Mesenchymal stem cell (in vitro differentiated cells and primary cell): ENCODE data around the gene TRPC6.
A peak's percentile ranks its signal among the peaks of the same experiment; 100 is the strongest.

Experiments
- DNase-seq: peaks from one replicate; pipeline ENCODE4 v3.0.0-alpha.2; 2013
- H2AFZ ChIP-seq: one replicate; pipeline ENCODE4 v1.6.1; 2013; ENCODE audit warnings: low read depth, mild to moderate bottlenecking, control low read depth, inconsistent platforms, low read length, moderate library complexity
- H2AK5ac ChIP-seq: 2 replicates; pipeline ENCODE4 v1.6.1; 2013; ENCODE audit warnings: low read length, moderate library complexity, mild to moderate bottlenecking, inconsistent platforms; ENCODE audit not compliant: severe bottlenecking
- H2BK120ac ChIP-seq: one replicate; pipeline ENCODE4 v1.6.1; 2013; ENCODE audit warnings: low read depth, mild to moderate bottlenecking, inconsistent platforms, low read length, moderate library complexity
- H2BK12ac ChIP-seq, 2 experiments: one replicate each; pipeline ENCODE4 v1.6.1; 2013; ENCODE audit warnings: inconsistent platforms in 2 of 2, low read length in 2 of 2, mild to moderate bottlenecking in 2 of 2, moderate library complexity in 2 of 2, control low read depth in 1 of 2
- H2BK15ac ChIP-seq: one replicate; pipeline ENCODE4 v1.6.1; 2013; ENCODE audit warnings: mild to moderate bottlenecking, low read depth, inconsistent platforms; ENCODE audit not compliant: poor library complexity, severe bottlenecking
- H2BK5ac ChIP-seq: 2 replicates; pipeline ENCODE4 v1.6.1; 2013; ENCODE audit warnings: low read depth, mild to moderate bottlenecking, low read length, control low read depth, inconsistent platforms; ENCODE audit not compliant: poor library complexity, severe bottlenecking
- H3K14ac ChIP-seq, 2 experiments: one replicate each; pipeline ENCODE4 v1.6.1; 2013; ENCODE audit warnings: inconsistent platforms in 2 of 2, low read length in 2 of 2, control low read depth in 1 of 2, mild to moderate bottlenecking in 1 of 2, moderate library complexity in 1 of 2
- H3K18ac ChIP-seq, 2 experiments: one replicate each; pipeline ENCODE4 v1.6.1; 2013; ENCODE audit warnings: inconsistent platforms in 2 of 2, low read length in 2 of 2, control low read depth in 1 of 2, low read depth in 1 of 2, mild to moderate bottlenecking in 1 of 2
- H3K23ac ChIP-seq, 2 experiments: one replicate each; pipeline ENCODE4 v1.6.1; 2013; ENCODE audit warnings: inconsistent platforms in 2 of 2, low read length in 2 of 2, mild to moderate bottlenecking in 2 of 2, moderate library complexity in 2 of 2, control low read depth in 1 of 2
- H3K27ac ChIP-seq: 2 replicates; pipeline ENCODE4 v1.5.1; 2013; ENCODE audit warnings: mild to moderate bottlenecking, moderate library complexity, low read length, control low read depth, inconsistent platforms; ENCODE audit not compliant: poor library complexity, severe bottlenecking
- H3K27me3 ChIP-seq, 2 experiments: 2 replicates each; pipeline versions ENCODE4 v1.6.1 to v1.7.0; 2013; ENCODE audit warnings: low read length in 2 of 2, mild to moderate bottlenecking in 2 of 2, moderate library complexity in 2 of 2, control low read depth in 1 of 2, inconsistent platforms in 1 of 2; ENCODE audit not compliant: control insufficient read depth in 1 of 2, insufficient read depth in 1 of 2
- H3K36me3 ChIP-seq, 2 experiments: 2 replicates each; pipeline versions ENCODE4 v1.6.1 to v1.7.0; 2013; ENCODE audit warnings: low read length in 2 of 2, control low read depth in 1 of 2, inconsistent platforms in 1 of 2, low read depth in 1 of 2, mild to moderate bottlenecking in 1 of 2; ENCODE audit not compliant: insufficient read depth in 2 of 2, control insufficient read depth in 1 of 2
- H3K4ac ChIP-seq, 2 experiments: one replicate each; pipeline ENCODE4 v1.6.1; 2013; ENCODE audit warnings: inconsistent platforms in 2 of 2, low read length in 2 of 2, mild to moderate bottlenecking in 2 of 2, moderate library complexity in 2 of 2, control low read depth in 1 of 2, low read depth in 1 of 2
- H3K4me1 ChIP-seq: 2 replicates; pipeline ENCODE4 v1.6.1; 2013; ENCODE audit warnings: low read depth, low read length, control low read depth; ENCODE audit not compliant: control insufficient read depth, insufficient read depth
- H3K4me2 ChIP-seq: 2 replicates; pipeline ENCODE4 v1.6.1; 2013; ENCODE audit warnings: low read length, mild to moderate bottlenecking, inconsistent platforms; ENCODE audit not compliant: poor library complexity, severe bottlenecking
- H3K4me3 ChIP-seq, 2 experiments: 2 replicates each; pipeline versions ENCODE4 v1.5.1 to v1.7.0; 2013; ENCODE audit warnings: low read length in 2 of 2, mild to moderate bottlenecking in 2 of 2, control low read depth in 1 of 2, low read depth in 1 of 2; ENCODE audit not compliant: insufficient read depth in 1 of 2
- H3K79me1 ChIP-seq: replicated peaks from 2 replicates; pipeline ENCODE4 v1.6.1; 2013; ENCODE audit warnings: mild to moderate bottlenecking, control low read depth, low read length, inconsistent platforms; ENCODE audit not compliant: poor library complexity, severe bottlenecking
- H3K9ac ChIP-seq: 2 replicates; pipeline ENCODE4 v1.7.0; 2013; ENCODE audit warnings: mild to moderate bottlenecking, low read length, moderate library complexity
- H3K9me3 ChIP-seq: 2 replicates; pipeline ENCODE4 v1.7.0; 2013; ENCODE audit warnings: mild to moderate bottlenecking, low read length; ENCODE audit not compliant: control insufficient read depth
- H4K8ac ChIP-seq: one replicate; pipeline ENCODE4 v1.6.1; 2013; ENCODE audit warnings: inconsistent platforms, mild to moderate bottlenecking, low read length, moderate library complexity
- H4K91ac ChIP-seq: one replicate; pipeline ENCODE4 v1.6.1; 2013; ENCODE audit warnings: mild to moderate bottlenecking, low read length, inconsistent platforms
- WGBS: methylation state at CpG from one replicate; pipeline ENCODE4 v1.1.7; 2013; ENCODE audit warnings: mixed read lengths; 5-methylcytosine and 5-hydroxymethylcytosine counted together

TRPC6 gene

GRCh38 chr11:101482556-101483124 is 101.2 kb downstream of the TRPC6 start:
- H3K27ac ChIP-seq = no peak overlapping the region
- WGBS = 100% methylated on average over 4 of the region's 4 CpGs
- no peak overlapping the region for H3K18ac ChIP-seq
- no peak overlapping the region for H3K14ac ChIP-seq
- no peak overlapping the region for H3K9ac ChIP-seq
- no peaks in the 10 kb centered on the region for H3K36me3 ChIP-seq
- no peak for DNase-seq
- H3K4ac ChIP-seq = no peak overlapping the region
- H3K23ac ChIP-seq = no peak overlapping the region
- H3K79me1 ChIP-seq = no peaks in the 10 kb centered on the region
- H2BK5ac ChIP-seq = no peak overlapping the region
- no peaks in the 10 kb centered on the region for H3K27me3 ChIP-seq
- no peaks in the 10 kb centered on the region for H3K9me3 ChIP-seq
- H2BK12ac ChIP-seq = no peak overlapping the region
- no peak overlapping the region for H4K8ac ChIP-seq
- H2BK15ac ChIP-seq = no peak overlapping the region
- no peak overlapping the region for H3K4me2 ChIP-seq
- H3K4me3 ChIP-seq = no peak overlapping the region
- H3K4me1 ChIP-seq = no peaks in the 10 kb centered on the region
- H2BK120ac ChIP-seq = no peak overlapping the region
- no peak overlapping the region for H4K91ac ChIP-seq
- no peak overlapping the region for H2AFZ ChIP-seq
- H2AK5ac ChIP-seq = no peak overlapping the region

- no peak overlapping the region for H2BK5ac ChIP-seq
- no peak overlapping the region for H2BK12ac ChIP-seq
- no peak overlapping the region for H4K91ac ChIP-seq
- no peaks in the 10 kb centered on the region for H3K79me1 ChIP-seq
- no peak overlapping the region for H3K9ac ChIP-seq
- no peaks in the 10 kb centered on the region for H3K9me3 ChIP-seq
- no peak overlapping the region for H2AK5ac ChIP-seq
- H3K4me3 ChIP-seq = no peak overlapping the region
- no peak overlapping the region for H3K27ac ChIP-seq
- H3K36me3 ChIP-seq = no peaks in the 10 kb centered on the region
- H2AFZ ChIP-seq = peak overlapping the region; percentile 54
- no peak overlapping the region for H3K4me2 ChIP-seq
- H2BK120ac ChIP-seq = no peak overlapping the region
- H2BK15ac ChIP-seq = no peak overlapping the region
- H3K4me1 ChIP-seq = no peaks in the 10 kb centered on the region
- H3K27me3 ChIP-seq = no peaks in the 10 kb centered on the region
- peak overlapping the region; percentile 75 for H4K8ac ChIP-seq
- no peak overlapping the region for H3K23ac ChIP-seq
- peak; percentile 15 for DNase-seq
- no peak overlapping the region for H3K4ac ChIP-seq
- no peak overlapping the region for H3K14ac ChIP-seq
- WGBS = 68% methylated on average over 13 of the region's 13 CpGs
- peak overlapping the region in 1 of 2 experiments; percentile 4 for H3K18ac ChIP-seq
Observed at GRCh38 chr11:101478587-101479369, 105.0 kb downstream of the TRPC6 start.

DNA sequence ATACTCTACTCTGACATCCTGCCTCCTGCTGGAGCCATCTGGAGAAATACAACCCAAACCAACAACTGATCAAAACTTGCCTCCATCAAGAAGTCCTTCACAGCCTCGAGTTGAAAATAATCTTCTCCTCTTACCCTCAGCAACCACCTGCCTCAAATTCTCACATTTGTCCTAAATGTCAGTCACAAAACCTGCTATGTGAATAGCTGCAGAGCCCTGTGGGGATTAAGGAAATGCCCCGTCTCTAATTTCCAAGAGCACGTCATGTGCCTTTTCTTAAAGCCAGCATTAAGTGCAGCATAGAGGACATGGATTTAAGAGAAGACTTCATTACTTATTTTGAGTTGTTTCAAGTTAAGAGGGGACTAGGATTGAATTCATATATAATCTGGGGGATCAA is 105.9 kb downstream of the TRPC6 start:
- Histone ChIP-seq H3K36me3 (no peaks in the 10 kb centered on the region), H3K14ac (no peak overlapping the region), H3K27ac (no peak overlapping the region), H3K9me3 (no peaks in the 10 kb centered on the region), H3K23ac (no peak overlapping the region), H4K91ac (no peak overlapping the region), H2AK5ac (no peak overlapping the region), H3K27me3 (no peaks in the 10 kb centered on the region), H2BK5ac (no peak overlapping the region), H2BK120ac (no peak overlapping the region), H3K79me1 (no peaks in the 10 kb centered on the region), H2BK15ac (no peak overlapping the region), H3K4ac (no peak overlapping the region), H3K4me1 (no peaks in the 10 kb centered on the region), H3K4me3 (no peak overlapping the region), H3K4me2 (no peak overlapping the region), H2AFZ (no peak overlapping the region), H3K9ac (no peak overlapping the region), H3K18ac (no peak overlapping the region), H2BK12ac (no peak overlapping the region), H4K8ac (no peak overlapping the region)
- no peak for DNase-seq
- 90% methylated on average over 3 of the region's 3 CpGs for WGBS

DNA sequence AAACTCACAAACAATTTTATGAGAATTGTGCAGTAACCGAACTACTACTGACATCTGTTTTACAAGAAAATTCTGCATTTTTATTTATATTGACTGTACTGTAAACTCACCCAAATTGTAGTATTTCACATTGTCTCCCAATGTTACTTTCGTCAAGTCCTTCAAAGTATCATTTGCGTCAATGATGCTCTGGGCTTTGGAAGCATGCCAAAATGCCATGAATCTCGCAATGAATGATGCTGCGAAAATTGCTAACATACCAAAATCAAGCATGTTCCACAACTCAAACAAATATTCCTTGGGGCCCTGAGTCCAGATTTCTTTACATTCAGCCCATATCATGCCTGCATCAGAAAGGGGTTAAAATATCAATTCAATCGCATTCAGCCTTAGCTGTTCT is 107.6 kb downstream of the TRPC6 start:
- Histone ChIP-seq H3K4me2 (no peak overlapping the region), H3K18ac (no peak overlapping the region), H3K4me1 (no peaks in the 10 kb centered on the region), H2BK120ac (no peak overlapping the region), H3K79me1 (no peaks in the 10 kb centered on the region), H3K4ac (no peak overlapping the region), H3K27me3 (no peaks in the 10 kb centered on the region), H3K9ac (no peak overlapping the region), H2BK15ac (no peak overlapping the region), H3K4me3 (no peak overlapping the region), H3K36me3 (no peaks in the 10 kb centered on the region), H2AFZ (peak overlapping the region; percentile 14), H2AK5ac (no peak overlapping the region), H3K27ac (no peak overlapping the region), H3K9me3 (no peaks in the 10 kb centered on the region), H3K14ac (no peak overlapping the region), H2BK12ac (no peak overlapping the region), H4K91ac (no peak overlapping the region), H3K23ac (no peak overlapping the region), H4K8ac (no peak overlapping the region), H2BK5ac (no peak overlapping the region)
- WGBS = 94% methylated on average over 6 of the region's 6 CpGs
- no peak for DNase-seq
